CD4-positive, CD25-positive, alpha-beta regulatory T cell (primary cell): ENCODE data around the gene DRD5. TPM values are rescaled to one million over a fixed set of nuclear protein-coding genes. Genes with fewer than 3 reads are reported as not detected.
A peak's percentile ranks its signal among the peaks of the same experiment; 100 is the strongest.

Experiments used
- ATAC-seq, 2 donors: fragments of 150-1000 bp; cut with Tn5 transposase; one replicate each; pipeline ENCODE4 v1.10.0; 2021; ENCODE audit warnings: low read depth in 2 of 2, moderate number of reproducible peaks in 2 of 2, moderate library complexity in 1 of 2
- DNase-seq, 3 donors: peaks; one replicate each; pipeline versions ENCODE4 v3.0.0 to v3.0.0-alpha.2; 2012 to 2022; ENCODE audit warnings: mixed read lengths in 1 of 3
- H3K27ac ChIP-seq: one replicate; pipeline ENCODE4 v1.7.0; 2013; ENCODE audit warnings: mild to moderate bottlenecking, low read length; ENCODE audit not compliant: insufficient read depth, poor library complexity, severe bottlenecking
- H3K27me3 ChIP-seq: one replicate; pipeline ENCODE4 v1.7.0; 2013; ENCODE audit warnings: low read length; ENCODE audit not compliant: control insufficient read depth, insufficient read depth
- H3K36me3 ChIP-seq: one replicate; pipeline ENCODE4 v1.7.0; 2013; ENCODE audit warnings: mild to moderate bottlenecking, low read length, moderate library complexity; ENCODE audit not compliant: control insufficient read depth, insufficient read depth
- H3K4me1 ChIP-seq: 2 replicates; pipeline ENCODE4 v1.7.0; 2013; ENCODE audit warnings: mild to moderate bottlenecking, low read length; ENCODE audit not compliant: insufficient read depth, control insufficient read depth, poor library complexity, severe bottlenecking
- H3K4me3 ChIP-seq: one replicate; pipeline ENCODE4 v1.7.0; 2013; ENCODE audit warnings: low read depth, mild to moderate bottlenecking, low read length, moderate library complexity
- H3K9me3 ChIP-seq, 2 experiments: 1 replicate in 1 of 2; 2 replicates in 1 of 2; pipeline ENCODE4 v1.7.0; 2013; ENCODE audit warnings: low read length in 2 of 2, mild to moderate bottlenecking in 1 of 2, moderate library complexity in 1 of 2; ENCODE audit not compliant: control insufficient read depth in 2 of 2
- H3K27ac Mint-ChIP-seq, 3 donors: one replicate each; pipeline ENCODE4 v1.8.0; 2020 to 2022; ENCODE audit warnings: mild to moderate bottlenecking in 3 of 3, mixed read lengths in 3 of 3, moderate library complexity in 2 of 3
- H3K27me3 Mint-ChIP-seq: one replicate; pipeline ENCODE4 v1.8.0; 2022; ENCODE audit warnings: mild to moderate bottlenecking, mixed read lengths
- H3K36me3 Mint-ChIP-seq: one replicate; pipeline ENCODE4 v1.8.0; 2020; ENCODE audit warnings: mixed read lengths
- H3K4me1 Mint-ChIP-seq, 4 donors: one replicate each; pipeline ENCODE4 v1.8.0; 2020 to 2022; ENCODE audit warnings: mixed read lengths in 4 of 4, mild to moderate bottlenecking in 1 of 4
- H3K4me3 Mint-ChIP-seq, 4 donors: one replicate each; pipeline ENCODE4 v1.8.0; 2020 to 2022; ENCODE audit warnings: mild to moderate bottlenecking in 4 of 4, mixed read lengths in 4 of 4, moderate library complexity in 3 of 4
- H3K9me3 Mint-ChIP-seq, 7 donors: one replicate each; pipeline ENCODE4 v1.8.0; 2020 to 2022; ENCODE audit warnings: mixed read lengths in 7 of 7, mild to moderate bottlenecking in 3 of 7, moderate library complexity in 2 of 7
- polyA plus RNA-seq, 4 donors: library from polyadenylated mRNA; unstranded; fragments of 300-500 nt; fragmentation: Illumina TruSeq; gene quantifications; one replicate each; pipeline ENCODE4 v1.2.3, GENCODE V29; 2021
- total RNA-seq: library from RNA; stranded (reverse); gene quantifications from one replicate; pipeline ENCODE4 v1.2.3, GENCODE V29; 2022

Gene DRD5
- total and polyA plus RNA-seq, 5 donors from 2014 or later = not detected

- Mint-ChIP-seq H3K27me3 (peaks cover 4% of the 10 kb centered on the region), H3K27ac (no peak overlapping the region), H3K9me3 (peaks cover 0 to 8% (median 0%) of the 10 kb centered on the region in 7 donors), H3K4me1 (peaks cover 0 to 4% (median 2%) of the 10 kb centered on the region in 4 donors), H3K36me3 (no peaks in the 10 kb centered on the region), H3K4me3 (no peak overlapping the region)
- no peak overlapping the region for H3K27ac ChIP-seq
- peaks cover 2% of the 10 kb centered on the region for H3K27me3 ChIP-seq
- H3K4me1 ChIP-seq = no peaks in the 10 kb centered on the region
- H3K36me3 ChIP-seq = no peaks in the 10 kb centered on the region
- no peaks in the 10 kb centered on the region for H3K9me3 ChIP-seq
- H3K4me3 ChIP-seq = no peak overlapping the region
- DNase-seq = no peak
- no peak for ATAC-seq
Measured at GRCh38 chr4:9820343-9820742, 38.9 kb downstream of the DRD5 start.

GRCh38 chr4:9825049-9825448, 43.6 kb downstream of the DRD5 start:
- Histone ChIP-seq H3K4me1 (no peaks in the 10 kb centered on the region), H3K9me3 (no peaks in the 10 kb centered on the region), H3K27me3 (peaks cover 2% of the 10 kb centered on the region), H3K4me3 (no peak overlapping the region), H3K27ac (no peak overlapping the region), H3K36me3 (no peaks in the 10 kb centered on the region)
- Mint-ChIP-seq H3K4me3 (no peak overlapping the region), H3K27me3 (no peaks in the 10 kb centered on the region), H3K9me3 (peaks cover 0 to 4% (median 0%) of the 10 kb centered on the region in 7 donors), H3K4me1 (peaks cover 0 to 4% (median 2%) of the 10 kb centered on the region in 4 donors), H3K27ac (no peak overlapping the region), H3K36me3 (no peaks in the 10 kb centered on the region)
- ATAC-seq (no peak), DNase-seq (peak in 1 of 3 donors; percentile 53)

GRCh38 chr4:9826551-9826950, 45.1 kb downstream of the DRD5 start:
- no peaks in the 10 kb centered on the region for H3K4me1 ChIP-seq
- Mint-ChIP-seq H3K9me3 (peaks cover 0 to 3% (median 0%) of the 10 kb centered on the region in 7 donors), H3K27ac (no peak overlapping the region), H3K4me1 (peaks cover 0 to 4% (median 2%) of the 10 kb centered on the region in 4 donors), H3K36me3 (no peaks in the 10 kb centered on the region), H3K27me3 (no peaks in the 10 kb centered on the region), H3K4me3 (no peak overlapping the region)
- DNase-seq (no peak), ATAC-seq (no peak)
- no peaks in the 10 kb centered on the region for H3K9me3 ChIP-seq
- no peaks in the 10 kb centered on the region for H3K36me3 ChIP-seq
- no peak overlapping the region for H3K4me3 ChIP-seq
- peaks cover 2% of the 10 kb centered on the region for H3K27me3 ChIP-seq
- no peak overlapping the region for H3K27ac ChIP-seq

- no peak for DNase-seq
- H3K9me3 Mint-ChIP-seq = peaks cover 0 to 5% (median 0%) of the 10 kb centered on the region in 7 donors
- H3K27ac Mint-ChIP-seq = no peak overlapping the region
- H3K4me1 Mint-ChIP-seq = no peaks in the 10 kb centered on the region
- Histone ChIP-seq H3K9me3 (no peaks in the 10 kb centered on the region), H3K4me3 (no peak overlapping the region), H3K27ac (no peak overlapping the region), H3K4me1 (no peaks in the 10 kb centered on the region), H3K36me3 (no peaks in the 10 kb centered on the region), H3K27me3 (no peaks in the 10 kb centered on the region)
- no peak overlapping the region for H3K4me3 Mint-ChIP-seq
- no peak for ATAC-seq
- no peaks in the 10 kb centered on the region for H3K27me3 Mint-ChIP-seq
- H3K36me3 Mint-ChIP-seq = no peaks in the 10 kb centered on the region
Measured at GRCh38 chr4:9832640-9833039, 51.2 kb downstream of the DRD5 start.

GRCh38 chr4:9833421-9833820, 52.0 kb downstream of the DRD5 start:
- ATAC-seq (no peak), DNase-seq (no peak)
- H3K4me1 ChIP-seq = no peaks in the 10 kb centered on the region
- H3K4me3 Mint-ChIP-seq = no peak overlapping the region
- no peaks in the 10 kb centered on the region for H3K27me3 ChIP-seq
- no peaks in the 10 kb centered on the region for H3K9me3 ChIP-seq
- H3K27me3 Mint-ChIP-seq = no peaks in the 10 kb centered on the region
- H3K27ac Mint-ChIP-seq = no peak overlapping the region
- H3K9me3 Mint-ChIP-seq = peaks cover 0 to 6% (median 0%) of the 10 kb centered on the region in 7 donors
- H3K4me1 Mint-ChIP-seq = no peaks in the 10 kb centered on the region
- no peak overlapping the region for H3K4me3 ChIP-seq
- no peak overlapping the region for H3K27ac ChIP-seq
- no peaks in the 10 kb centered on the region for H3K36me3 ChIP-seq
- no peaks in the 10 kb centered on the region for H3K36me3 Mint-ChIP-seq

Other genes starting within 250 kb of the DRD5 start
- 5.7 TPM for gene SLC2A9, start 239.9 kb downstream of the DRD5 start, total RNA-seq
- 1 to 10 TPM in 1 of 4 donors, under 1 TPM in 3; 0.41 to 1.7 (median 0.62) TPM for gene SLC2A9, start 239.9 kb downstream of the DRD5 start, polyA plus RNA-seq